Lower leg skin (tissue), 3 donors: ENCODE data around the gene ZNF726.

ENCODE experiments used
- CTCF ChIP-seq, 3 donors: fragments of 450-650 bp; IDR thresholded peaks; one replicate each; pipeline ENCODE4 v1.5.1; 2016; ENCODE audit warnings: antibody characterized with exemption in 3 of 3, mild to moderate bottlenecking in 3 of 3, moderate library complexity in 2 of 3
- POLR2A ChIP-seq, 2 donors: fragments of 450-650 bp; IDR thresholded peaks; one replicate each; pipeline ENCODE4 v1.6.1; 2016 to 2017; ENCODE audit warnings: antibody characterized with exemption in 2 of 2, mild to moderate bottlenecking in 1 of 2, moderate library complexity in 1 of 2

GRCh38 chr19:23884363-23884762 lies 30.3 kb upstream of the ZNF726 start:
- TF ChIP-seq CTCF (IDR thresholded peaks at IDR 0.05) (no peak), POLR2A (IDR thresholded peaks at IDR 0.05) (no peak)
